ENCODE results near the gene IL23A. TPM values are rescaled to one million over a fixed set of nuclear protein-coding genes. Genes with fewer than 3 reads are reported as not detected.

Gene IL23A
- total and polyA plus RNA-seq, 10 of the 15 experiments (the other 5 are each of a cell fraction or from before 2014, with no cell fraction given) = 3.3 to 11.1 (median 5.2) TPM

DNA sequence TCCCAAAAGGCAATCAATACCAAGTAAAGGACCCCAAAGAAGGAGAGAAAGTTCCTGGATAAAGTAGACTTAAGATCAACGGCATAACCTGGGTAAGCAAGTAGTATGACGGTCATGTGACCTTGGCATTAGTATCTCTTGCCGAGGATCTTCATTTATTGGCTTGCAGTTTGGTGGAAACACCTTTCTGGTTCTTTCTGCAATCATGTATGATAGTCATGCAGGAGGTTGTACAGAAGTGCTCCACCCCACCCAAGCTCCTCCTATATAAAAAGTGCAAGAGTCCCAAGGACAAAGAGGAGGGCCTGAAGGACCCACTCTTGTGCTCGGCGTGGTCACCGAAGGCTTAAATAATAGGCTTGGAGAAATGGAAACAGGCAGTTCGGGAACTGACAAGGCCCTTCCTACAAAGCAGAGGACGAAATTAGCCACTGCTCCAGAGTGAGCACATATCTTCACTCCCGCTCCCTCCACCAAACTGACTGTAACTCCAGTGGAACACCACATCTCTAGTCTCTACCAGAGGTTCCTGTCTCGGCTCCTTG lies 39.3 kb upstream of the IL23A start (continued):
- TF ChIP-seq HDGF (IDR thresholded peaks at IDR 0.05) (no peak), MEF2B (IDR thresholded peaks at IDR 0.05; ENCODE audit: partially characterized antibody, poor library complexity, severe bottlenecking) (no peak), JUND (IDR thresholded peaks at IDR 0.05; ENCODE audit: low read depth, low read length) (no peak), HCFC1 (IDR thresholded peaks at IDR 0.05; ENCODE audit: low read length) (no peak), PML (IDR thresholded peaks at IDR 0.05; ENCODE audit: low read length) (no peak)
- TF ChIP-seq, protein P1, sequence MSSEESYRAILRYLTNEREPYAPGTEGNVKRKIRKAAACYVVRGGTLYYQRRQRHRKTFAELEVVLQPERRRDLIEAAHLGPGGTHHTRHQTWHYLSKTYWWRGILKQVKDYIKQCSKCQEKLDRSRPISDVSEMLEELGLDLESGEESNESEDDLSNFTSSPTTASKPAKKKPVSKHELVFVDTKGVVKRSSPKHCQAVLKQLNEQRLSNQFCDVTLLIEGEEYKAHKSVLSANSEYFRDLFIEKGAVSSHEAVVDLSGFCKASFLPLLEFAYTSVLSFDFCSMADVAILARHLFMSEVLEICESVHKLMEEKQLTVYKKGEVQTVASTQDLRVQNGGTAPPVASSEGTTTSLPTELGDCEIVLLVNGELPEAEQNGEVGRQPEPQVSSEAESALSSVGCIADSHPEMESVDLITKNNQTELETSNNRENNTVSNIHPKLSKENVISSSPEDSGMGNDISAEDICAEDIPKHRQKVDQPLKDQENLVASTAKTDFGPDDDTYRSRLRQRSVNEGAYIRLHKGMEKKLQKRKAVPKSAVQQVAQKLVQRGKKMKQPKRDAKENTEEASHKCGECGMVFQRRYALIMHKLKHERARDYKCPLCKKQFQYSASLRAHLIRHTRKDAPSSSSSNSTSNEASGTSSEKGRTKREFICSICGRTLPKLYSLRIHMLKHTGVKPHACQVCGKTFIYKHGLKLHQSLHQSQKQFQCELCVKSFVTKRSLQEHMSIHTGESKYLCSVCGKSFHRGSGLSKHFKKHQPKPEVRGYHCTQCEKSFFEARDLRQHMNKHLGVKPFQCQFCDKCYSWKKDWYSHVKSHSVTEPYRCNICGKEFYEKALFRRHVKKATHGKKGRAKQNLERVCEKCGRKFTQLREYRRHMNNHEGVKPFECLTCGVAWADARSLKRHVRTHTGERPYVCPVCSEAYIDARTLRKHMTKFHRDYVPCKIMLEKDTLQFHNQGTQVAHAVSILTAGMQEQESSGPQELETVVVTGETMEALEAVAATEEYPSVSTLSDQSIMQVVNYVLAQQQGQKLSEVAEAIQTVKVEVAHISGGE (CRISPR knock-in tag; IDR thresholded peaks at IDR 0.05) = no peak

DNA sequence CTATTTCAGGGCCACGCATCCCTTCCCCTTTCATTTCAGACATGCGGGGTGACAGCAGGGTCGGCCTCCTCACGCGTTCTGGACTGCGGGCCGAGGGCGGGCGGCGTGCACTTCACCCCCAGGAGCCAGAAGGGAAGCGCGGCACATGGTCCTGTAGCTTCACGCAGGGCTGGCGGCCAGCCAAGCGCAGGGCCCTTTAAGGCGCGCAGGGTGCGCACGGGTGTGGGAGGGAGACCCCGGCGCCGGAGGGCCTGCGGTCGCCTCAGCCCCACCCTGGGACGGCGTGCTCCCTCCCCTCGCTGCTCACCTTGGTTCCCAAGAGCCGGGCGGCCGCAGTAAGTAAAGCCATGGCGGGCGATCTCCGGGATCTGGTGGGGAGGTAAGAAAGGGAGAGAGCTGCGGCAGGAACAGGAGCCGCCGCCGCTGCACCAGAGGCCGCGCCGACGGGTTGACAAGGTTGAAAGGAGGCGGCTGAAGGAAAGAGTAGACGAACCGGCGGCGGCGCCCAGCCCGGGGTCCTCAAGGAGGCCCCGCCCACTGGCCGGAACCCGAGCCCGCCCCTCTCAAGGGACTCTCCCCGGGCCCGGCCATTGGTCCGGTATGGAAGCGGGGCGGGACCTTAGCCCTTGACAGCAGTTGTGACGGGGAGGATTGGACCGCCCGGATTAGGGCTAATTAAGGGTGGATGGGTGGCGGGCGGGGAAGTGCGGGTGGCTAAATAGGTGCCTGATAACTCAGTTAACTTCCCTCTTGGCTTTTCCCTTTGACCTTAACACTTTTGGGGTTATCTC lies 38.6 kb upstream of the IL23A start, which contains the start of gene CS:
Gene CS (minus strand): TSS at position 478 of the 791 bp plus-strand sequence. CDS start 129 bp downstream, at position 349.
- in situ Hi-C loops (cut with MboI) = no loop called here
- Histone ChIP-seq H3K9ac (ENCODE audit: control insufficient read depth, insufficient read depth, low read length) (peak within 1 kb of the TSS; percentile 81), H3K79me2 (ENCODE audit: control insufficient read depth, insufficient read depth, low read length) (peaks cover 44% of the 10 kb centered on the region), H4K20me1 (ENCODE audit: control insufficient read depth, insufficient read depth) (no peaks in the 10 kb centered on the region), H2AFZ (ENCODE audit: control insufficient read depth, low read depth, low read length) (peak within 1 kb of the TSS; percentile 93), H3K4me3 (peak within 1 kb of the TSS; percentile 93), H3K4me2 (ENCODE audit: control insufficient read depth, insufficient read depth) (peak within 1 kb of the TSS; percentile 88), H3K36me3 (ENCODE audit: control insufficient read depth in 2 of 2, insufficient read depth in 2 of 2, low read length in 1 of 2) (no peaks in the 10 kb centered on the region), H3K27me3 (replicated peaks in 1 of 2; ENCODE audit: control insufficient read depth in 2 of 2, insufficient read depth in 2 of 2, low read length in 1 of 2) (no peaks in the 10 kb centered on the region), H3K27ac (ENCODE audit: control insufficient read depth, insufficient read depth) (peak within 1 kb of the TSS; percentile 85), H3K4me1 (ENCODE audit: control insufficient read depth, insufficient read depth, low read length) (peaks cover 32% of the 10 kb centered on the region), H3K9me3 (replicated peaks; ENCODE audit: control insufficient read depth, insufficient read depth, low read length) (no peaks in the 10 kb centered on the region)
- ATAC-seq = peak; percentile 95
- peak; percentile 71 for DNase-seq (ENCODE audit: low read depth, low spot score)
- intact Hi-C loops (cut with micrococcal nuclease; ENCODE audit: unreplicated experiment) = loop anchor here (1.0 to 2.0 kb wide), 2 partner anchors 33 to 107 kb away; partner anchors contain the start of gene COQ10A
- no TSS peak for BruUV-seq (replicated peaks)
- RAD21 ChIA-PET (ENCODE audit: unreplicated experiment) = interaction anchor here (1.0 to 1.6 kb wide), 4 partner anchors 42 to 78 kb away, joined by 3 to 6 read pairs (median 4); partner anchors contain the start of genes ANKRD52, RNF41 and STAT2
- WGBS (ENCODE audit: insufficient coverage, insufficient replicate concordance, low lambda C conversion rate, missing lambda C conversion rate) = 1% methylated on average over 52 of the region's 63 CpGs
- CTCF ChIA-PET = interaction anchor here (0.7 to 1.2 kb wide), 7 partner anchors 23 to 181 kb away, joined by 3 to 4 read pairs (median 3); partner anchors contain the start of gene PAN2
- peak; percentile 94 for FAIRE-seq
- SMC1A ChIA-PET (ENCODE audit: uncharacterized antibody, unreplicated experiment) = interaction anchor here (1.0 kb wide), 1 partner anchor 58 kb away, joined by 3 read pairs; no protein-coding TSS in a partner anchor
- POLR2A ChIA-PET = interaction anchor here (0.6 to 1.5 kb wide), 6 partner anchors 13 to 149 kb away, joined by 3 to 6 read pairs (median 4); partner anchors contain the start of genes PAN2 and STAT2
- no peak for TF ChIP-seq HDAC6 (IDR thresholded peaks at IDR 0.05; ENCODE audit: unreplicated experiment)
- TF ChIP-seq, protein P2, sequence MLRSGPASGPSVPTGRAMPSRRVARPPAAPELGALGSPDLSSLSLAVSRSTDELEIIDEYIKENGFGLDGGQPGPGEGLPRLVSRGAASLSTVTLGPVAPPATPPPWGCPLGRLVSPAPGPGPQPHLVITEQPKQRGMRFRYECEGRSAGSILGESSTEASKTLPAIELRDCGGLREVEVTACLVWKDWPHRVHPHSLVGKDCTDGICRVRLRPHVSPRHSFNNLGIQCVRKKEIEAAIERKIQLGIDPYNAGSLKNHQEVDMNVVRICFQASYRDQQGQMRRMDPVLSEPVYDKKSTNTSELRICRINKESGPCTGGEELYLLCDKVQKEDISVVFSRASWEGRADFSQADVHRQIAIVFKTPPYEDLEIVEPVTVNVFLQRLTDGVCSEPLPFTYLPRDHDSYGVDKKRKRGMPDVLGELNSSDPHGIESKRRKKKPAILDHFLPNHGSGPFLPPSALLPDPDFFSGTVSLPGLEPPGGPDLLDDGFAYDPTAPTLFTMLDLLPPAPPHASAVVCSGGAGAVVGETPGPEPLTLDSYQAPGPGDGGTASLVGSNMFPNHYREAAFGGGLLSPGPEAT (IDR thresholded peaks at IDR 0.05; ENCODE audit: low read depth) = peak; percentile 68
- no peak for TF ChIP-seq BRCA1 (IDR thresholded peaks at IDR 0.05; ENCODE audit: low read depth, low read length)
- TF ChIP-seq, protein P3, sequence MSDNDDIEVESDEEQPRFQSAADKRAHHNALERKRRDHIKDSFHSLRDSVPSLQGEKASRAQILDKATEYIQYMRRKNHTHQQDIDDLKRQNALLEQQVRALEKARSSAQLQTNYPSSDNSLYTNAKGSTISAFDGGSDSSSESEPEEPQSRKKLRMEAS (IDR thresholded peaks at IDR 0.05; ENCODE audit: low read depth, low read length) = peak; percentile 66
- no peak for TF ChIP-seq ZBED1 (IDR thresholded peaks at IDR 0.05; ENCODE audit: borderline replicate concordance)
- TF ChIP-seq ASH2L (IDR thresholded peaks at IDR 0.05; ENCODE audit: borderline replicate concordance, low read depth) = no peak
- TF ChIP-seq MTA3 (IDR thresholded peaks at IDR 0.05; ENCODE audit: borderline replicate concordance, low read length) = no peak
- TF ChIP-seq RFX5 (IDR thresholded peaks at IDR 0.05; ENCODE audit: low read depth, low read length) = no peak
- no peak for TF ChIP-seq WRNIP1 (IDR thresholded peaks at IDR 0.05; ENCODE audit: borderline replicate concordance, low read depth, low read length)
- TF ChIP-seq EED (IDR thresholded peaks at IDR 0.05; ENCODE audit: low read depth) = no peak
